ENCODE measurements around the gene EFHB. TPM values are rescaled to one million over a fixed set of nuclear protein-coding genes. Genes with fewer than 3 reads are reported as not detected.

Gene EFHB
- total RNA-seq, 3 donors from 2014 or later = 1.3 to 2.6 TPM; not detected in 1

GRCh38 chr3:19932422-19932821 lies 1.6 kb downstream of the EFHB start:
- H3K36me3 ChIP-seq = no peaks in the 10 kb centered on the region
- H3K9me3 ChIP-seq = no peaks in the 10 kb centered on the region
- peaks cover 0 to 5% of the 10 kb centered on the region in 2 donors for H3K27me3 ChIP-seq
- no peak overlapping the region for H3K27ac ChIP-seq
- no peak overlapping the region for H3K4me3 ChIP-seq
- TF ChIP-seq CTCF (IDR thresholded peaks at IDR 0.05) = no peak
- DNase-seq (ENCODE audit: low spot score in 2 of 2) = no peak
- H3K4me1 ChIP-seq = no peaks in the 10 kb centered on the region
- intact Hi-C loops (cut with DNase I; ENCODE audit: low total_unique reads) = no loop called here

GRCh38 chr3:19931767-19932188 lies 2.2 kb downstream of the EFHB start:
- Histone ChIP-seq H3K4me1 (no peaks in the 10 kb centered on the region), H3K27me3 (peaks cover 0 to 5% of the 10 kb centered on the region in 2 donors), H3K4me3 (no peak overlapping the region), H3K27ac (no peak overlapping the region), H3K9me3 (no peaks in the 10 kb centered on the region), H3K36me3 (no peaks in the 10 kb centered on the region)
- TF ChIP-seq CTCF (IDR thresholded peaks at IDR 0.05) (no peak), POLR2AphosphoS5 (IDR thresholded peaks at IDR 0.05) (no peak), POLR2A (IDR thresholded peaks at IDR 0.05) (no peak)
- intact Hi-C loops (cut with DNase I; ENCODE audit: low total_unique reads) = no loop called here
- no peak for DNase-seq (ENCODE audit: low spot score in 2 of 2)

- Histone ChIP-seq H3K9me3 (no peaks in the 10 kb centered on the region), H3K27ac (no peak overlapping the region), H3K36me3 (no peaks in the 10 kb centered on the region), H3K27me3 (peaks cover 0 to 5% of the 10 kb centered on the region in 2 donors), H3K4me1 (no peaks in the 10 kb centered on the region), H3K4me3 (no peak overlapping the region)
- TF ChIP-seq CTCF (IDR thresholded peaks at IDR 0.05) (no peak), POLR2AphosphoS5 (IDR thresholded peaks at IDR 0.05) (no peak), POLR2A (IDR thresholded peaks at IDR 0.05) (no peak)
- intact Hi-C loops (cut with DNase I; ENCODE audit: low total_unique reads) = no loop called here
- no peak for DNase-seq (ENCODE audit: low spot score in 2 of 2)
These were observed 2.8 kb downstream of the EFHB start for GRCh38 chr3:19931180-19931692.

- Histone ChIP-seq H3K4me3 (no peak overlapping the region), H3K9me3 (no peaks in the 10 kb centered on the region), H3K36me3 (no peaks in the 10 kb centered on the region), H3K27ac (no peak overlapping the region), H3K4me1 (no peaks in the 10 kb centered on the region), H3K27me3 (no peaks in the 10 kb centered on the region)
- TF ChIP-seq CTCF (IDR thresholded peaks at IDR 0.05) = no peak
- no peak for TF ChIP-seq POLR2A (IDR thresholded peaks at IDR 0.05)
- TF ChIP-seq POLR2AphosphoS5 (IDR thresholded peaks at IDR 0.05) = no peak
- intact Hi-C loops (cut with DNase I; ENCODE audit: low total_unique reads) = no loop called here
- no peak for DNase-seq (ENCODE audit: low spot score in 2 of 2)
These were observed 13.5 kb downstream of the EFHB start for GRCh38 chr3:19920401-19921080.

- no peaks in the 10 kb centered on the region for H3K4me1 ChIP-seq
- no peak overlapping the region for H3K4me3 ChIP-seq
- intact Hi-C loops (cut with DNase I; ENCODE audit: low total_unique reads) = no loop called here
- no peak for DNase-seq (ENCODE audit: low spot score in 2 of 2)
- H3K27me3 ChIP-seq = no peaks in the 10 kb centered on the region
- no peak for TF ChIP-seq POLR2A (IDR thresholded peaks at IDR 0.05)
- no peak for TF ChIP-seq CTCF (IDR thresholded peaks at IDR 0.05)
- TF ChIP-seq POLR2AphosphoS5 (IDR thresholded peaks at IDR 0.05) = no peak
- H3K27ac ChIP-seq = no peak overlapping the region
- no peaks in the 10 kb centered on the region for H3K36me3 ChIP-seq
- peaks cover 0 to 9% of the 10 kb centered on the region in 2 donors for H3K9me3 ChIP-seq
These were observed 16.9 kb downstream of the EFHB start for GRCh38 chr3:19917167-19917566.

Measured in breast epithelium (tissue), 4 donors.